Fibroblast of mammary gland (primary cell): ENCODE measurements around the gene SLC13A5.

Experiments
- DNase-seq: peaks from one replicate; pipeline ENCODE4 v3.0.0-alpha.2; 2010; ENCODE audit warnings: low read depth
- H3K4me3 ChIP-seq: 2 replicates; pipeline ENCODE4 v1.5.1; 2011; ENCODE audit warnings: low read depth, mild to moderate bottlenecking, low read length, moderate library complexity; ENCODE audit not compliant: control insufficient read depth
- CTCF ChIP-seq: conservative IDR thresholded peaks from 2 replicates; pipeline ENCODE4 v1.5.1; 2011; ENCODE audit warnings: low read depth, low read length, inconsistent platforms; ENCODE audit not compliant: control insufficient read depth, insufficient read depth

SLC13A5 gene

GRCh38 chr17:6640536-6641246 lies 72.5 kb downstream of the SLC13A5 start, which contains the start of the genes KIAA0753 and TXNDC17:
Gene KIAA0753, minus strand, starts transcription at chr17:6640711. Its CDS starts 5,608 bp downstream, at chr17:6635103.
Gene TXNDC17, plus strand, starts transcription at chr17:6641060. Its CDS starts 23 bp downstream, at chr17:6641083.
- DNase-seq, result peak; percentile 87
- peak within 1 kb of the TSS; percentile 94 for H3K4me3 ChIP-seq
- no peak for TF ChIP-seq CTCF

GRCh38 chr17:6639586-6640535 lies 73.3 kb downstream of the SLC13A5 start:
- no peak for TF ChIP-seq CTCF
- peak overlapping the region; percentile 94 for H3K4me3 ChIP-seq
- peak; percentile 28 for DNase-seq

- DNase-seq, result no peak
- peak overlapping the region; percentile 94 for H3K4me3 ChIP-seq
- no peak for TF ChIP-seq CTCF
These were observed 74.1 kb downstream of the SLC13A5 start for GRCh38 chr17:6639014-6639585.

- TF ChIP-seq CTCF, result no peak
- no peak overlapping the region for H3K4me3 ChIP-seq
These were observed 74.9 kb downstream of the SLC13A5 start for GRCh38 chr17:6638046-6638908.

GRCh38 chr17:6637458-6637840 lies 75.7 kb downstream of the SLC13A5 start:
- no peak for TF ChIP-seq CTCF
- no peak overlapping the region for H3K4me3 ChIP-seq
- no peak for DNase-seq

More at GRCh38 chr17:6638046-6638908, 74.9 kb downstream of the SLC13A5 start:
- no peak for DNase-seq
